Neural crest cell (in vitro differentiated cells): Measurements from ENCODE around the gene LAIR2. TPM values are rescaled to one million over a fixed set of nuclear protein-coding genes. Genes with fewer than 3 reads are reported as not detected.

ENCODE experiments used
- DNase-seq: peaks from one replicate; pipeline ENCODE4 v3.0.0; 2021; ENCODE audit warnings: low read depth, mixed read lengths, low spot score
- H3K27ac Mint-ChIP-seq: one replicate; pipeline ENCODE4 v1.8.0; 2021; ENCODE audit warnings: mild to moderate bottlenecking, mixed read lengths; ENCODE audit not compliant: unreplicated experiment
- H3K27me3 Mint-ChIP-seq: 2 replicates; pipeline ENCODE4 v1.8.0; 2021; ENCODE audit warnings: low read depth, mild to moderate bottlenecking, mixed read lengths
- H3K36me3 Mint-ChIP-seq: 2 replicates; pipeline ENCODE4 v1.8.0; 2021; ENCODE audit warnings: low read depth, mild to moderate bottlenecking, mixed read lengths
- H3K4me1 Mint-ChIP-seq: 2 replicates; pipeline ENCODE4 v1.8.0; 2021; ENCODE audit warnings: mixed read lengths
- H3K4me3 Mint-ChIP-seq: one replicate; pipeline ENCODE4 v1.8.0; 2021; ENCODE audit warnings: mild to moderate bottlenecking, mixed read lengths
- H3K9me3 Mint-ChIP-seq: 2 replicates; pipeline ENCODE4 v1.8.0; 2021; ENCODE audit warnings: mixed read lengths
- total RNA-seq: library from RNA; stranded (reverse); gene quantifications from 2 replicates; pipeline ENCODE4 v1.2.1, GENCODE V29; 2021
- TF ChIP-seq, protein P1 (sequence below): fragments of 200-600 bp; sonication (generic); conservative IDR thresholded peaks from 2 replicates; pipeline ENCODE4 v1.5.0; 2021; ENCODE audit warnings: antibody characterized with exemption, mild to moderate bottlenecking

LAIR2 gene
- total RNA-seq, 1 donor from 2014 or later, result not detected

DNA sequence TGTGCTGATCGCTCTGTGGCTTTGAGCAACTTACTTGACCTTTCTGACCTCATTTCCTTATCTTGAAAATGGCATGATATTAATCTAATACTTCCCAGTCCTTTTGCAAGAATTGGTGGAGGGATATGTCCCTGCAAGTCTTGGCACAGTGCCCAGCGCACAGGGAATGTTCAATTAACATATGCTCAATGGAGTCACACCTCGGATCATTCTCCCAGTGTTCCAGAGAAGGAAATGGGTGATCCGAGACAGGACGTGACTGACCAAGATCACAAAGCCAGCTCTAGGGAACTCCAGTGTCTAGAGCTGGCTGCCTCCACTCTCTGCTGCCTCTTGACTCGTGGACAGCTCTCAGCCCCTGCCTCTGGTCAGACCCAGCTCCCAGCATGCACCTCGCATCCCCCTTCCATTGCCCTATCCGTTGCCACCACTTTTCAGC lies 33.1 kb upstream of the LAIR2 start:
- H3K36me3 Mint-ChIP-seq, result no peaks in the 10 kb centered on the region
- DNase-seq, result no peak
- TF ChIP-seq, protein P1, sequence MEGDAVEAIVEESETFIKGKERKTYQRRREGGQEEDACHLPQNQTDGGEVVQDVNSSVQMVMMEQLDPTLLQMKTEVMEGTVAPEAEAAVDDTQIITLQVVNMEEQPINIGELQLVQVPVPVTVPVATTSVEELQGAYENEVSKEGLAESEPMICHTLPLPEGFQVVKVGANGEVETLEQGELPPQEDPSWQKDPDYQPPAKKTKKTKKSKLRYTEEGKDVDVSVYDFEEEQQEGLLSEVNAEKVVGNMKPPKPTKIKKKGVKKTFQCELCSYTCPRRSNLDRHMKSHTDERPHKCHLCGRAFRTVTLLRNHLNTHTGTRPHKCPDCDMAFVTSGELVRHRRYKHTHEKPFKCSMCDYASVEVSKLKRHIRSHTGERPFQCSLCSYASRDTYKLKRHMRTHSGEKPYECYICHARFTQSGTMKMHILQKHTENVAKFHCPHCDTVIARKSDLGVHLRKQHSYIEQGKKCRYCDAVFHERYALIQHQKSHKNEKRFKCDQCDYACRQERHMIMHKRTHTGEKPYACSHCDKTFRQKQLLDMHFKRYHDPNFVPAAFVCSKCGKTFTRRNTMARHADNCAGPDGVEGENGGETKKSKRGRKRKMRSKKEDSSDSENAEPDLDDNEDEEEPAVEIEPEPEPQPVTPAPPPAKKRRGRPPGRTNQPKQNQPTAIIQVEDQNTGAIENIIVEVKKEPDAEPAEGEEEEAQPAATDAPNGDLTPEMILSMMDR, result no peak
- H3K4me3 Mint-ChIP-seq, result peak overlapping the region; percentile 70
- H3K27ac Mint-ChIP-seq, result no peak overlapping the region
- peaks cover 25% of the 10 kb centered on the region for H3K4me1 Mint-ChIP-seq
- no peaks in the 10 kb centered on the region for H3K9me3 Mint-ChIP-seq
- peaks cover 53% of the 10 kb centered on the region for H3K27me3 Mint-ChIP-seq

DNA sequence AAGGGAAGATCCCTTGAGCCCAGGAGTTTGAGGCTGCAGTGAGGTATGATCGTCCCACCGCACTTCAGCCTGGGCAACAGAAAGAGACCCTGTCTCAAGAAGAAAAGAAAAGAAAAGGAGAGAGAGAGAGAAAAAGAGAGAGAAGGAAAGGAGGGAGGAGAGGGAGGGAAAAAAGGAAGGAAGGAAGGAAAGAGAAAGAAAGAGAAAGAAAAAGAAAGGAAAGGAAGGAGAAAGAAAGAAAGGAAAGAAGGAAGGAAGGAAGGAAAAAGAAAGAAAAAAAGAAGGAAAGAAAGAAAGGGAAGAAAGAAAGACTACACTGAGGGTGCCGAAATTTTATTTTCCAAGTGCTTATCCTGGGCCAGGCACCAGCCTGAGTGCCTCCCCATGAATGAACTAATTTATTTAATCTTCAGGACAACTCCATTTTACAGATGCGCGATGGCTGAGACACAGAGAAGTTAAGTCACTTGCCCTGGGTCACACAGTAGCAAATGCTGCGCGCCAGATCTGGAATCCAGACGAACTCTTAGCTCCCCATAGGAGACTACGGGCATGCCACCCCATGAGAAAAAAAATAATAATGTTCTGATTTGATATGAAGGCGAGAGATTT lies 32.2 kb upstream of the LAIR2 start:
- peaks cover 55% of the 10 kb centered on the region for H3K27me3 Mint-ChIP-seq
- H3K36me3 Mint-ChIP-seq, result no peaks in the 10 kb centered on the region
- no peak for DNase-seq

DNA sequence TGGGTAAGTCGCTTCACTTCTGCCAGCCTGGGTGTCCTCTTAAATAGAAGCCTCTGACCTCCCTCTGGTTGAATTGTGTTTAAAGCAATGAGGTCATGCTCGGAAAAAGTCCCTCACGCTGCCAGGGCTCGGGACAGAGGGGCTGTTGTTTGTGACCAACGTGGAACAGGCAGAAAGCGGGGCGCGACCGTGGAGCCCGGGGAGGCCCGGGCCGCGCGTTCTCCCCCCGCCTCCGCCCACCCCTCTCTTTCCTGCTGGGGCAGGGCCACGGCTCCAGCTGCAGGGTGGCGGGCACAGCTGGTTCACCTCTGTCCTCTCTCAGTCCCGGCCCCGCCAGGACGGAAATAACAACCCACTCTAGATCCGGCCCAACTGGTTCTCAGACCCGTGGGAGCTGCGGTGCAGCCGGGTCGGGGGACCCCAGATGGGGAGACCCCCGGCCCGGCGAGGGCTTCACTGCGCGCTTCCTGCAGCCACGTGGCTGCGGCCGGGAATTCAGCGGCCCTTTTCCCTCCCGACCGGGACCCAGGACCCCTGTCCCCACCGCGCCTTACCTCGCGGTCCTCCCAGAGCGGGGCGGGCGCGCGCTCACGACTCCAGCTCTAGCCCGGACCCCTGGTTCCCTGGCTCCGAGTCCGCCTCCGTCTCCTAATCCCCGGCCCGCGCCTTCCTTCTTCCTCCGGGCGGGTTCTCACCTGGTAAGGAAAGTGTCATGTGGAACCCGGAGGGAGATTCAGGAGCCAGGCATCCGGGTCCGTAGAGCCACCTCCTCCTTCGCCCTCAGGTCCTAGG lies 31.4 kb upstream of the LAIR2 start:
- no peaks in the 10 kb centered on the region for H3K36me3 Mint-ChIP-seq
- H3K9me3 Mint-ChIP-seq, result no peaks in the 10 kb centered on the region
- peak overlapping the region; percentile 70 for H3K27ac Mint-ChIP-seq
- peaks cover 29% of the 10 kb centered on the region for H3K4me1 Mint-ChIP-seq
- H3K4me3 Mint-ChIP-seq, result peak overlapping the region; percentile 66
- TF ChIP-seq, protein P1, result no peak
- peaks cover 51% of the 10 kb centered on the region for H3K27me3 Mint-ChIP-seq
- DNase-seq, result peak; percentile 28

More for the DNA sequence above, 32.2 kb upstream of the LAIR2 start:
- H3K9me3 Mint-ChIP-seq, result no peaks in the 10 kb centered on the region
- peak overlapping the region; percentile 70 for H3K27ac Mint-ChIP-seq
- peak overlapping the region; percentile 70 for H3K4me3 Mint-ChIP-seq
- H3K4me1 Mint-ChIP-seq, result peaks cover 29% of the 10 kb centered on the region
- TF ChIP-seq, protein P1, result no peak

DNA sequence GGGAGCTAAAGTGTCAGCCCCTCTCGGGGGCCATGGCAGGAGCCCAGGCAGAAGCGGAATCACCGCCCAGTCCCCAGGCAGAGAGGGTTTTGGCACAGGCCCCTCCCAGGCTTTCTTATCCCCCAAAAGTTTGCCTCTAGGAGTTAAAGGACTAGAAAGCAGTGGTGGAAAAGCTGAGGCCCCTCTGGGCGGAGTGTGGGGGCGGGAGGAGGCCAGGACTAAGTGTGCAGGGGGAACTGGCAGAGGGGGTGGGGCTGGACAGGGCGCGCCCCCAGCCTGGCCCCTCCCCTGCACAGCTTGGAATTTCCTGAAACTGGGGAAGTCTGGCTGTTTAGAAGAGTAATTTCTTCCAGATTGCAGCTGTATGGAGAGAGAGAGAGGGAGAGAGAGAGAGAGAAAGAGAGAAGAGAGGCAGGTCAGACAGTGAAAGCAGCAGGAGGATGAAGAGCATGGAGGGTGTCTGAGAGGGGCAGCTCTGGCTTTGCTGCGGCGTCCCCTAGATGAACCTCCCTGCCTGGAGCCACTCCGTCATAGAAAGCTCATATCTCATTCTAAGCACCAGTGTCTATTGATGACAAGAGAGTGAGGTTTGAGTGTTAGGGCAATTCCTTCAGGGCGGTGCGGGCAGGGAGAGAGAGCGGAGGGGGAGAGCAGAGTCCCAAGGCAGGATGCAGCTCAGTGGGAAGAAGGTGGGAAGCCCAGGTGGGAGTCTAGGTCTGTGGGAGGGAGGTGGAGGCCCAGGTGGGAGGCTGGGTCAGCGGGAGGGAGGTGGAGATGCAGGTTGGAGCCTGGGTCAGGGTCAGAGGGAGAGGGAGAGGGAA lies 29.4 kb upstream of the LAIR2 start, which contains the start of gene CDC42EP5:
TSS of gene CDC42EP5 (minus strand) at position 226 of the 821 bp plus-strand sequence. CDS start 7,749 bp downstream, outside the sequence.
- peak; percentile 33 for DNase-seq
- TF ChIP-seq, protein P1, result no peak
- Mint-ChIP-seq H3K27me3 (peaks cover 54% of the 10 kb centered on the region), H3K4me3 (peak within 1 kb of the TSS; percentile 54), H3K9me3 (no peaks in the 10 kb centered on the region), H3K27ac (no peak within 1 kb of the TSS), H3K36me3 (no peaks in the 10 kb centered on the region), H3K4me1 (peaks cover 29% of the 10 kb centered on the region)

DNA sequence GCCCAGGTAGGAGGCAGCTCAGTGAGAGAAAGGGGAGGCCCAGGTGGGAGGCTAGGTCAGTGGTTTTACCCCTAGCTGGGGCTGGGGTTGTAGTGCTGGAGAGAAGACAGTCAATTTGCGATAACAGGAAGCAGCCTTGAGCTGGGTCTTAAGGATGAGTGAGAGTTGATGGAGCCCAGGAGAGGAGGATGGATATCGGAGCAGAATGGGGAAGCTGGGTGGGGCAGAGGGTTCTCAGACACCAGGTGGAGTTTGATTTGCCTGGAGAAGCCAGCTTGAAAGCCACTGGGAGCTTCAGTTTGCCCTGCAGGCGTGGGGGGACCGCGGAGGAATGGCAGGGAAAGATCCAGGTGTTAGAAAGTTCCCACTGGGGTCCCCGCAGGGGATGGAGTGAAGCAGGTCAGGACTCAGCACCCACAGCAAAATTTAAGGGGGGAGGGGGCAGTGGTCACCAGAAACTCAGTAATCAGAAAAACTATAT lies 28.7 kb upstream of the LAIR2 start:
- TF ChIP-seq, protein P1, result no peak
- Mint-ChIP-seq H3K36me3 (no peaks in the 10 kb centered on the region), H3K4me3 (no peak overlapping the region), H3K27ac (no peak overlapping the region), H3K27me3 (peaks cover 52% of the 10 kb centered on the region), H3K4me1 (peaks cover 33% of the 10 kb centered on the region), H3K9me3 (no peaks in the 10 kb centered on the region)
- DNase-seq, result no peak
